Skeletal muscle satellite cell (primary cell): ENCODE results near the gene TRABD2B.

ENCODE experiments used
- H3K27me3 ChIP-seq: 2 replicates; pipeline ENCODE4 v1.7.0; 2013; ENCODE audit warnings: low read length; ENCODE audit not compliant: control insufficient read depth, insufficient read depth
- H3K36me3 ChIP-seq: 2 replicates; pipeline ENCODE4 v1.7.0; 2013; ENCODE audit warnings: mild to moderate bottlenecking, control low read depth, low read length; ENCODE audit not compliant: insufficient read depth
- H3K4me1 ChIP-seq: 2 replicates; pipeline ENCODE4 v1.7.0; 2013; ENCODE audit warnings: low read length; ENCODE audit not compliant: control insufficient read depth, insufficient read depth
- H3K4me2 ChIP-seq: 2 replicates; pipeline ENCODE4 v1.7.0; 2013; ENCODE audit warnings: mild to moderate bottlenecking, low read length
- H3K4me3 ChIP-seq: 2 replicates; pipeline ENCODE4 v1.7.0; 2013; ENCODE audit warnings: low read length
- H3K9ac ChIP-seq: 2 replicates; pipeline ENCODE4 v1.7.0; 2013; ENCODE audit warnings: mild to moderate bottlenecking, low read depth, low read length, moderate library complexity
- H3K9me3 ChIP-seq: replicated peaks from 2 replicates; pipeline ENCODE4 v1.7.0; 2013; ENCODE audit warnings: mild to moderate bottlenecking, control low read depth, low read length

The TRABD2B gene

DNA sequence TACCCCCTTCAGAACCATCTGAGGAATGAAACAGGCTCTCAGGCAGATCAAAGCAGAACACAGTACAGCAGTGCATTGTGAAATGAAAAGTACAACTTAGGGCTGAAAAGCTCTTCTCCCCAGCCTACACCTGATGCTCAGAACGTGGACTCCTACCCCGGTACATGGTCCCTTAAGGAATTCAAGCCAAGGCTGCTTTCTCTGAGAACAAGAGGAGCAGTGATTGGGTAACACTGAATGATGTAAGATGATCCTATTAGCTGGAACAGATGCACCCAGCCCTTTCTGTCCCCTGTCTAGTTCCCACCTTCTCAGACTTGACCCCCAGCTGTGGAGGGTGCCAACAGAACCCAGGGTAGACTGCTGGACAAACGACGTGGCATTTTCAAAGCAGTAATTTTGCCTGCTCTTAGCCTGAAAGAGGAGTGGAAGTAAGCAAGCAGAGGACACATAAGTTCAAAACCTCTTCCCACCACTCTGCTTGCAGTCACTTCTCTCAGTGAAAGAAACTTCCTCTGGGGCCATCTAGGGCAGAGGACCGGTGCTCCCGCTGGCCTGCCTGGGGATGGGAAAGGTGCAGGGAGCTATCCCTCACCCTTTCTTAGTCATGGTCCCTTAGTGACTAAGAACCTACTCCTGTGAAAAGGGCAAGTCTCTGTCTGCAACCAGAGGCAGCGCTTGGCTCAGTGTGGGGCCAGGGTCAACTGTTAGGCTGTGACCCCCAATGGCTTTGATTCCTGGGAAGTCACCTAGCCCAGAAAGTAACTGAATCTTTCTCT lies 72.7 kb downstream of the TRABD2B start:
- H3K27me3 ChIP-seq: no peaks in the 10 kb centered on the region
- no peaks in the 10 kb centered on the region for H3K36me3 ChIP-seq
- H3K4me2 ChIP-seq: no peak overlapping the region
- H3K9me3 ChIP-seq: no peaks in the 10 kb centered on the region
- no peak overlapping the region for H3K9ac ChIP-seq
- H3K4me3 ChIP-seq: no peak overlapping the region
- H3K4me1 ChIP-seq: no peaks in the 10 kb centered on the region

DNA sequence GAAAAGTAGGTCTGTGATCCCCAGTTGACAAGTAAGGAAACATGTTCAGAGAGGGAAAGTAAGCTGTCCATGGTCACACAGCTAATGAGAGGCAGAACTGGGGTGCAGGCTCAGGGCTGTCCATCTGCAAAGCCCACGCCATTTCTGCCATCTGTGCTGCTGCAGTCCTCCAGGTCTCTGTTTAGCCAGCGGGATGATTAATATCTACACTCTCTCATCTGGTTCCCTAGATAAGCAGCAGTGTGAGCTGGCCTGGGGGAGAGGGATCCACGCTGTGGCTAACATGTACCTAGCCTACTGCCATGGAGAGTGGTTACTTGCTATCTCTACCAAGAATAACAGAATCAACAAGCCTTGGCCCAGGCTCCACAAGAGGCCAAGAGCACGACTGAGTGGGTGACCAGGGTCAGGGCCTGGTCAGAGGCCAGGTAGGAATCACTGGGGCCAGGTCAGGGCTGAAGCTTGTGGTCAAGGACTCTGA lies 75.2 kb downstream of the TRABD2B start:
- H3K4me2 ChIP-seq: no peak overlapping the region
- H3K9me3 ChIP-seq: no peaks in the 10 kb centered on the region
- H3K36me3 ChIP-seq: no peaks in the 10 kb centered on the region
- no peaks in the 10 kb centered on the region for H3K4me1 ChIP-seq
- no peaks in the 10 kb centered on the region for H3K27me3 ChIP-seq
- H3K9ac ChIP-seq: no peak overlapping the region
- H3K4me3 ChIP-seq: no peak overlapping the region

DNA sequence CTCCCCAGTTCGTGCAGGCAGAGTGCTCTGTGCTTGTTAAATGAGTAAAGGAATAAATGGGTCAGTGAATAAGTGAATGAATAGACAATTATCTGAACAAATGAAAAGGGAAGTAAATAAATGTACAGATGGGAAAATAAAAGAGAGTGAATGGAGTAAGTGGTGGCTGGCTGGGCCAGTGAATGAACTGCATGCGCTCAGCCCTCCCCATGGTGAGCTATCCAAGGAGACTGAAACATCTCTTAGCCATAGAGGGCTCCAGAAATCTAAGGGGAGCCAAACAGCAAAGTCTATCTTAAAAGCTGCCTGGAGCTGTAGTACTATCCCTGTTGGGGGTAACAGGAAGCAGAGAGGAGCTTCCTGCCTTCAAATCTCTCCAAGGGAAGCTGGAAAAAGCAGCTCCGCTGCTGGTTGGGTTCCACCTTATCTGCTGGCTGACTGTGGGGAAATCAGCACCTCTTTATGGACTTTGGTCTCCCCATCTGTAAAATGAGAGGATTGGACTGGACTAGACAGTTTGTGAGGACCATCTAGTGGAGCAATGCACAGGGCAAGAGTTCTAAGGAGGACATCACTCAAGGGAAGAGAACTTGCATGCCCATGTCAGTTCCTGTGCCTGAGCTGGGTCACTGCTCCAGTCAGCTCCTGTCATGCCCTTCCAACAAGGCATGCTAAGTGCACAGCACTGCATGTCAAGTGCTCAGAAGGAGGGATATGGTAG lies 77.9 kb downstream of the TRABD2B start:
- Histone ChIP-seq H3K4me1 (no peaks in the 10 kb centered on the region), H3K9me3 (no peaks in the 10 kb centered on the region), H3K4me2 (no peak overlapping the region), H3K36me3 (no peaks in the 10 kb centered on the region), H3K9ac (no peak overlapping the region), H3K27me3 (no peaks in the 10 kb centered on the region), H3K4me3 (no peak overlapping the region)

DNA sequence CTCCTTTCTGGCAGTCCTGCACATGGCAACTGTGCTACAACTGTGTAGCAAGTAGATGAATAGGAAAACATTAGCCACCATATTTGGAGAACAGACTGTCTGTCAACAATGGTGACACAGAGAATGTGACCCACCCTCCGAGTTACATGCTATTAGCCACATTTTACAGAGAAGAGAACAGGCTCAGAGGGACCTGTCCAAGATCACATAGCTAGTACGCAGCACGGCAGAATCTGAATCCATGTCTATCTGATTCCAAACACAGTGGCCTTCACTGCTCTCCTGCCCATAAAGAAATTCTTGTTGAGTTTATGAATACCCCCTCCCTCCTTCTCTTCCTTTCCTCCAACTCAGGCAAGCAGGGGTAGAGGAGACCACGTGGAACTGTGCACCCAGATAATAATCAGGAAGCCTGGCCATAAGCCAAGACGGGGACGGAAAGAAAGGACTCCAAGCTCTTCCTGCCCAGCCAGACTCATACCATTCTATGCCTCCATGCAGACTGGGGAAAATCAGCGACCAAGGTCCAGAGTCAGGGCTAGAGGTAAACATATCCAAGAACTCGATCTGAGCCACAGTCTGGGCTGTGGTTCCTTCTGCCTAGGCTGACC lies 78.8 kb downstream of the TRABD2B start:
- Histone ChIP-seq H3K4me1 (no peaks in the 10 kb centered on the region), H3K9me3 (no peaks in the 10 kb centered on the region), H3K4me2 (no peak overlapping the region), H3K27me3 (no peaks in the 10 kb centered on the region), H3K4me3 (no peak overlapping the region), H3K36me3 (no peaks in the 10 kb centered on the region), H3K9ac (no peak overlapping the region)

DNA sequence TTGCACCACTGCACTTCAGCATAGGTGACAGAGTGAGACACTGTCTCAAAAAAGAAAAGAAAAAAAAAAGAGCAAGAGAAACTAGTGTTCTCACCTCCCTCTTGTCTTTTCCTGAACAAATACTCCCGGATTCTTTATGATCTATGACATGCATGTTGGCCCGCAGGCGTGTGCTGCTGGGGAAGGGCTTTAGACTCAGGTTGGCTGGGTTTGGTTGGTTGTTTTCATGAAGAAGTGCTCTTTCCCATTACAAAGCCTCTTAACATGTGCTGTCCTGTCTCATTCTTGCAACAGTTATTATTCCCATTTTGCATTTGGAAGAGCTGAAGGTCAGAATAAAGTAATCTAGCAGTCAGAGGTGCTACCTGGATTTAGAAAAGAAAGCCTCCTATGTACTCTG lies 79.5 kb downstream of the TRABD2B start:
- no peaks in the 10 kb centered on the region for H3K27me3 ChIP-seq
- no peaks in the 10 kb centered on the region for H3K9me3 ChIP-seq
- H3K4me1 ChIP-seq: no peaks in the 10 kb centered on the region
- no peak overlapping the region for H3K4me2 ChIP-seq
- H3K4me3 ChIP-seq: no peak overlapping the region
- H3K36me3 ChIP-seq: no peaks in the 10 kb centered on the region
- no peak overlapping the region for H3K9ac ChIP-seq

DNA sequence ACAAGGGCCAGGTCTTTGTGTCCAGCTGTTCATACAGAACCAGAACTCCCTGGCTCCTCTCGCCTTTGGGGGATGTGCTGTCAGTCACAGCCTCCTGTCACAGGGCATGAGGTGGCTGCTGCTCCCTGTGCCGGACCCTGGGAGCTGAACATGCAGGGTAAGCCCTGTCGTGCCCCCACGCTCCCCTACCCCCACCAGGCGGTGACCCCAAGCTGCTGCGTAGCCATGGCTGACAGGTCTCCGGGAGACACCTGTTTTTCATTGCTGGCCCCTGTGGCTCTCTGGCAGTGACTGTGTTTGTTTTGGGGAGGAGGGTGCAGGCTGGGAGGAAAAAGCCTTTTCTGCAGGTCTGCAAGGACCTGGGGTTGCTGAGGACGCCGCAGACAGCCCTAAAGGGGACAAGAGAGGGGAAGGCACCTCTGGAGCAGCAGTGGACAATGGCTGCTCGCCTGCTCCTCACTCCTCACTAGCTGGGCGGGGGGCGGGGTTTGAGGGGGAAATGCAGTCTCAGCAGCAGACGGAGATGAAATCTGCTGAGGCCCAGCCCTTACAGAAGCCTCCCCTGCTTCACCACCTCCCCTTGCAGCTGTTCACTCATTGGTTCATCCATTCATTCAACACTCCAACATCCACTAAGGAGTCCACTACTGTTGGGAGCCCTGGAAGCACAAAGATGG lies 81.4 kb downstream of the TRABD2B start:
- no peaks in the 10 kb centered on the region for H3K27me3 ChIP-seq
- H3K4me3 ChIP-seq: no peak overlapping the region
- H3K9me3 ChIP-seq: no peaks in the 10 kb centered on the region
- no peaks in the 10 kb centered on the region for H3K36me3 ChIP-seq
- no peak overlapping the region for H3K9ac ChIP-seq
- H3K4me1 ChIP-seq: no peaks in the 10 kb centered on the region
- no peak overlapping the region for H3K4me2 ChIP-seq

DNA sequence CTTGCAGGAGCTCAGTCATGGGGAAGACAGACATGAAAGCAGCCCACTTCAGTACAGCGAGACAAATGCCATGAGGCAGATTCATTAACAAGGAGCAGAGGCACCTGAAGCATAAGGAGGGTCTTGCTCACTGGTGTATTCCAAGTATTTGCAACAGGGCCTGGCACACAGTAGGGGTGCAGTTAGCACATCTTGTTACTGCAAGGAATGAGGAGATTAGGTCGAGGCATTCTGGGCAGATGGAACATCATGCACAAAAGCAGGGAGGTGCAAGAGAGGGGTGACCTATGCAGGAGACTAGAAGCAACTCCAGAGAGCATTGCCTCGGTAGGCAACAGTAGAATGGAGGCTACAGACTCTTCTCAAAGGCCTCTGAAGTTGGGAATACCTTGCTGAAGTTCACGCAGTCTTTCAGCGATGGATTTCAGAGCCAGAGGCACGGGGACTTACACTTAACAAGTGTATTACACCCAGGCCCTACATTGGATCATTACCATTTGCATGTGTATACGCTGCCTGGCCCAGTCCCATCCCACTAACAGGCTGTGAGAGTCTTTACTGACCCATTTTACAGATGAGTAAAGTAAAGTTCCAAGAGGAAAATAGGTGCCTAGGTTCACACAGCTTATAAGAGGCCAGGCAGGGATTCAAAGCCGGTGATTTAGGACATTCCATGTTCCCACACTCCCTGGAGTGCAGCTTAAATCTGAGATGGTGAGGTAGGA lies 82.1 kb downstream of the TRABD2B start:
- Histone ChIP-seq H3K36me3 (no peaks in the 10 kb centered on the region), H3K27me3 (no peaks in the 10 kb centered on the region), H3K9ac (no peak overlapping the region), H3K9me3 (no peaks in the 10 kb centered on the region), H3K4me3 (no peak overlapping the region), H3K4me2 (no peak overlapping the region), H3K4me1 (no peaks in the 10 kb centered on the region)

DNA sequence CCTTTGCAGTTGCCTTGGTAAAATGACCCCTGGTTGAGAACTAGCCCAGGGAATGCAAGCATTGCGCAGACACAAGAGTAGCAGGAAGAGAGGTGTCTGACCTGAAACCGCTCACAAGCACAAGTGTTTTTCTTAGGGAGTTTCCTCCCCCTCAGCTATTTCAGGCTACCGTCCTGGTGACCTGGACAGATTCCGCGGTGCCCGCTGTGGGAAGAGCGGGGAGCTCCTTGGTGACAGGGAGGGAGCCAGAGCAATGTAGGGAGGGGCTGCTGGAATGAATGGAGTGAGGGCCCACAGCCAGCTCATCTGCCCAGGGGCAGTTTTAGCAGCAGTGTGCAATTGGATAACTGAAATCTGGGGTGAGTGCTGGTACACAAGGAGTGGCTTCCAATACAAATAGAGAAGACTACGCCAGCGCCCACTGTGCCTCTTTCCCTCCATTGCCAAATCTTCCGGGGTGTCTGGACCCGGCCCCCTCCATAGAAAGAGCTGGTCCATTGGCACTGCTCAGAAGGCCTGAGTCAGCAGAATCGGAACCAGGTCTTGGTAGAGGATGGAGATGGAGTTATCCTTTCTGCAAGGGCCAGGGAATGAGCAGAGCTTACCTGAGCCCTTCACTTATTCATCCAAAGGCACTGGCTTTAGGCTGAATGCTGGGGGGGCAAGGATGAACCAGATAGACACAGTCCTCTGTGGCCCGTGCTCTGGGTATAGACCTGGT lies 82.8 kb downstream of the TRABD2B start:
- Histone ChIP-seq H3K4me1 (no peaks in the 10 kb centered on the region), H3K4me3 (no peak overlapping the region), H3K36me3 (no peaks in the 10 kb centered on the region), H3K9me3 (no peaks in the 10 kb centered on the region), H3K27me3 (no peaks in the 10 kb centered on the region), H3K9ac (no peak overlapping the region), H3K4me2 (no peak overlapping the region)

DNA sequence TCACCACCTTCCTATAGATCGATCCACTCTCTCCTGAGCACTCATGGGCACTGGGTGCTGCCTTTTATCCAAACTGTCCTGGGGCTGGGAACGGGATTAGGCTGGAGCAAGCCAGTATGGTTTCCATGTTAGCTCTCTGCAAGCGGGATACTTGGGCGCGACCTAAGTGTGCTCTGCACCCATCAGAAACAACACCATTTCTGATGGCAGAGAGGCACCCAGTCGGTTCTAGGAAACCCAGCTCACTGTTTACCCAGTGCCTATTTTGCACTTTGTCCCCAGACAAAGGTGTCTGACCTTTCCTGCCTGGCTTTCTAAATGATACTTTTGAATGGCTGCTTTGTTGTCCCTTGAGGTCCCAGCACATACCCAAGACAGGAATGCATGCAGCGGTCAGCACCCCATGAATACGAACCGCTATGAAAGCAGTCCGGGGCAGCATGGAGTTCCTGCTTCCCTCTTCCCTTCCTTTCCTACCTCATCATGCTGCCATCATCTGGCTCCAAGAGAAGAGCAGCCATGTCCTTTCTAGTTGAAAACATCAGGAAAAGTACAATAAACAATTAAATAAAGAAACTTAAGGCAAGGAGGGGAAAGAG lies 83.9 kb downstream of the TRABD2B start:
- Histone ChIP-seq H3K27me3 (no peaks in the 10 kb centered on the region), H3K9ac (no peak overlapping the region), H3K4me1 (no peaks in the 10 kb centered on the region), H3K4me3 (no peak overlapping the region), H3K9me3 (no peaks in the 10 kb centered on the region), H3K36me3 (no peaks in the 10 kb centered on the region), H3K4me2 (no peak overlapping the region)

DNA sequence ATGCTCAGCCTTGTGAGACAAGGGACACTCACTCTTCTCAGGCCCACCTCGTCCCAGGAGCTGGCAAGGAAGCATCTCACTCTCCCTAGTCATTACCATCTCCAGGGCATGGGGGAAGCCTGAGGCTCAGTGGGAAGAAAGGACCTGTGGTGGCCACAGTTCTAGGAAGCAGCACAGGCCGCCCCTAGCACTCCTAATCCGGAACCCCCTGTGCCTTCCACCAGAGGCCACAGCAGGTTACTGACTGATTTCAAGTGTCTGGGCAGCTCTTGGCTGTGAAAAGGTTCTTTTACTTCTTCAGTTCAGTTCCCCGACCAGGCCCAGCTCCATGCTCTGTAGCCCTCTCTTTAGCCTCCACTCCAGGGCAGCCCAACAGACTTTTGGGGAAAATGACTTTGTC lies 84.4 kb downstream of the TRABD2B start:
- no peaks in the 10 kb centered on the region for H3K36me3 ChIP-seq
- H3K4me1 ChIP-seq: no peaks in the 10 kb centered on the region
- H3K9me3 ChIP-seq: no peaks in the 10 kb centered on the region
- no peaks in the 10 kb centered on the region for H3K27me3 ChIP-seq
- no peak overlapping the region for H3K4me3 ChIP-seq
- H3K9ac ChIP-seq: no peak overlapping the region
- no peak overlapping the region for H3K4me2 ChIP-seq
